ENCODE measurements around the gene EVC. TPM values are rescaled to one million over a fixed set of nuclear protein-coding genes. Genes with fewer than 3 reads are reported as not detected.

Gene EVC
- total and polyA plus RNA-seq, 9 donors = 16.4 to 63.5 (median 47.6) TPM

GRCh38 chr4:5719350-5720055 is 8.5 kb downstream of the EVC start:
- H3K36me3 ChIP-seq = no peaks in the 10 kb centered on the region
- no peak for DNase-seq
- no peaks in the 10 kb centered on the region for H3K9me3 ChIP-seq
- WGBS, 3 donors = 83 to 88% (median 84%) methylated on average over 7 of the region's 7 CpGs
- no peak overlapping the region for H3K27ac ChIP-seq
- intact Hi-C loops (cut with DNase I) = no loop called here
- TF ChIP-seq CTCF (IDR thresholded peaks at IDR 0.05) (no peak), EP300 (IDR thresholded peaks at IDR 0.05) (no peak), POLR2A (IDR thresholded peaks at IDR 0.05) (no peak)
- H3K4me3 ChIP-seq = no peak overlapping the region
- no peaks in the 10 kb centered on the region for H3K4me1 ChIP-seq (ENCODE audit: insufficient read depth)
- no peaks in the 10 kb centered on the region for H3K27me3 ChIP-seq

- no peak overlapping the region for H3K27ac ChIP-seq
- intact Hi-C loops (cut with DNase I) = no loop called here
- DNase-seq = no peak
- H3K9me3 ChIP-seq = no peaks in the 10 kb centered on the region
- H3K36me3 ChIP-seq = no peaks in the 10 kb centered on the region
- no peaks in the 10 kb centered on the region for H3K27me3 ChIP-seq
- WGBS, 3 donors = 80 to 83% (median 82%) methylated on average over 16 of the region's 16 CpGs
- H3K4me3 ChIP-seq = no peak overlapping the region
- TF ChIP-seq POLR2A (IDR thresholded peaks at IDR 0.05) = no peak
- TF ChIP-seq EP300 (IDR thresholded peaks at IDR 0.05) = no peak
- TF ChIP-seq CTCF (IDR thresholded peaks at IDR 0.05) = no peak
- H3K4me1 ChIP-seq (ENCODE audit: insufficient read depth) = no peaks in the 10 kb centered on the region
Measured at GRCh38 chr4:5720157-5720850, 9.3 kb downstream of the EVC start.

- WGBS, 3 donors = 83 to 87% (median 85%) methylated on average over 3 of the region's 3 CpGs
- Histone ChIP-seq H3K27me3 (no peaks in the 10 kb centered on the region), H3K36me3 (no peaks in the 10 kb centered on the region), H3K4me1 (ENCODE audit: insufficient read depth) (no peaks in the 10 kb centered on the region), H3K27ac (no peak overlapping the region), H3K9me3 (no peaks in the 10 kb centered on the region), H3K4me3 (no peak overlapping the region)
- DNase-seq = no peak
- intact Hi-C loops (cut with DNase I) = no loop called here
- TF ChIP-seq EP300 (IDR thresholded peaks at IDR 0.05) (no peak), CTCF (IDR thresholded peaks at IDR 0.05) (no peak), POLR2A (IDR thresholded peaks at IDR 0.05) (no peak)
Measured at GRCh38 chr4:5720980-5721379, 10.0 kb downstream of the EVC start.

- no peak for DNase-seq
- Histone ChIP-seq H3K4me1 (ENCODE audit: insufficient read depth) (no peaks in the 10 kb centered on the region), H3K36me3 (no peaks in the 10 kb centered on the region), H3K4me3 (no peak overlapping the region), H3K27ac (no peak overlapping the region), H3K9me3 (no peaks in the 10 kb centered on the region), H3K27me3 (no peaks in the 10 kb centered on the region)
- WGBS, 3 donors = 72 to 85% (median 79%) methylated on average over 5 of the region's 5 CpGs
- intact Hi-C loops (cut with DNase I) = no loop called here
- TF ChIP-seq EP300 (IDR thresholded peaks at IDR 0.05) (no peak), POLR2A (IDR thresholded peaks at IDR 0.05) (no peak), CTCF (IDR thresholded peaks at IDR 0.05) (no peak)
Measured at GRCh38 chr4:5721923-5722322, 10.9 kb downstream of the EVC start.
